ENCODE results near the gene SOX6. TPM values are rescaled to one million over a fixed set of nuclear protein-coding genes. Genes with fewer than 3 reads are reported as not detected.

Gene SOX6
- total RNA-seq, 2 experiments from 2014 or later, result 0.20 TPM; not detected in 1

GRCh38 chr11:16225623-16226022 is 130.7 kb downstream of the SOX6 start:
- Histone ChIP-seq H3K4me1 (ENCODE audit: insufficient read depth, low read length) (no peaks in the 10 kb centered on the region), H3K4me3 (ENCODE audit: low read length) (no peak overlapping the region), H3K27me3 (ENCODE audit: control insufficient read depth in 1 of 2, insufficient read depth in 2 of 2, low read length in 2 of 2) (no peaks in the 10 kb centered on the region), H3K36me3 (ENCODE audit: insufficient read depth, low read length) (no peaks in the 10 kb centered on the region), H3K9me3 (ENCODE audit: control insufficient read depth in 1 of 2, insufficient read depth in 1 of 2, low read length in 2 of 2) (no peaks in the 10 kb centered on the region), H3K27ac (ENCODE audit: low read depth in 1 of 2, low read length in 2 of 2) (no peak overlapping the region)
- H3K27me3 Mint-ChIP-seq, result no peaks in the 10 kb centered on the region
- intact Hi-C loops (cut with DNase I, micrococcal nuclease), result no loop called here
- ATAC-seq (ENCODE audit: poor library complexity) (no peak), DNase-seq (no peak)
- ChIA-PET POLR2A (no interaction called here), CTCF (no interaction called here)
- H3K9me3 Mint-ChIP-seq, result peaks cover under 1% of the 10 kb centered on the region
- TF ChIP-seq, protein P1, sequence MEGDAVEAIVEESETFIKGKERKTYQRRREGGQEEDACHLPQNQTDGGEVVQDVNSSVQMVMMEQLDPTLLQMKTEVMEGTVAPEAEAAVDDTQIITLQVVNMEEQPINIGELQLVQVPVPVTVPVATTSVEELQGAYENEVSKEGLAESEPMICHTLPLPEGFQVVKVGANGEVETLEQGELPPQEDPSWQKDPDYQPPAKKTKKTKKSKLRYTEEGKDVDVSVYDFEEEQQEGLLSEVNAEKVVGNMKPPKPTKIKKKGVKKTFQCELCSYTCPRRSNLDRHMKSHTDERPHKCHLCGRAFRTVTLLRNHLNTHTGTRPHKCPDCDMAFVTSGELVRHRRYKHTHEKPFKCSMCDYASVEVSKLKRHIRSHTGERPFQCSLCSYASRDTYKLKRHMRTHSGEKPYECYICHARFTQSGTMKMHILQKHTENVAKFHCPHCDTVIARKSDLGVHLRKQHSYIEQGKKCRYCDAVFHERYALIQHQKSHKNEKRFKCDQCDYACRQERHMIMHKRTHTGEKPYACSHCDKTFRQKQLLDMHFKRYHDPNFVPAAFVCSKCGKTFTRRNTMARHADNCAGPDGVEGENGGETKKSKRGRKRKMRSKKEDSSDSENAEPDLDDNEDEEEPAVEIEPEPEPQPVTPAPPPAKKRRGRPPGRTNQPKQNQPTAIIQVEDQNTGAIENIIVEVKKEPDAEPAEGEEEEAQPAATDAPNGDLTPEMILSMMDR (IDR thresholded peaks at IDR 0.05), result no peak
- no peaks in the 10 kb centered on the region for H3K4me1 Mint-ChIP-seq (ENCODE audit: low read depth)
- no peaks in the 10 kb centered on the region for H3K36me3 Mint-ChIP-seq (ENCODE audit: low read depth)
- no peak overlapping the region for H3K4me3 Mint-ChIP-seq
- no peak overlapping the region for H3K27ac Mint-ChIP-seq

DNA sequence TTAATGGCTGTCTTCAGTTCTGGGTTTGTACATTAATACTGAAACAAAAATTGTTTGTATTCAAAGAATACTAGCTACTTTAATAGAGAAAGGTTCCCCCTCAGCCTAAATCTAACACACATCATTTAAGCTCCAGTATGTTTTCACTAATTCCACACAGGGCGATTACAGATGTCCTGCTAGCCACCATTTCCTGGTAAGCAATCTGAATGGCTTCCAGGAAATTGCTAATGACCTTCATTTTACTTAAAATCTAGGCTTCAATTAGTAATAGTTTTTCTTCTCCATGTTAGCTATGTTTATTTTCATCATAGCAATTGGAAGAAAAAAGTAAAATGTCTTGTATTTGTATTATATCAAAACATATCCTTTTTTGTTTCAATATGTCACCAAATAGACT is 132.8 kb downstream of the SOX6 start:
- Mint-ChIP-seq H3K27ac (no peak overlapping the region), H3K4me1 (ENCODE audit: low read depth) (no peaks in the 10 kb centered on the region), H3K27me3 (no peaks in the 10 kb centered on the region), H3K9me3 (peaks cover 3% of the 10 kb centered on the region), H3K36me3 (ENCODE audit: low read depth) (no peaks in the 10 kb centered on the region), H3K4me3 (no peak overlapping the region)
- no peak overlapping the region for H3K4me3 ChIP-seq (ENCODE audit: low read length)
- H3K36me3 ChIP-seq (ENCODE audit: insufficient read depth, low read length), result no peaks in the 10 kb centered on the region
- no peaks in the 10 kb centered on the region for H3K27me3 ChIP-seq (ENCODE audit: control insufficient read depth in 1 of 2, insufficient read depth in 2 of 2, low read length in 2 of 2)
- TF ChIP-seq, protein P1 (IDR thresholded peaks at IDR 0.05), result no peak
- ChIA-PET POLR2A (no interaction called here), CTCF (interaction anchor here (1.4 kb wide), 1 partner anchor 11 kb away, joined by 3 read pairs; no protein-coding TSS in a partner anchor)
- DNase-seq (no peak), ATAC-seq (ENCODE audit: poor library complexity) (no peak)
- no peaks in the 10 kb centered on the region for H3K4me1 ChIP-seq (ENCODE audit: insufficient read depth, low read length)
- intact Hi-C loops (cut with DNase I, micrococcal nuclease), result no loop called here
- no peaks in the 10 kb centered on the region for H3K9me3 ChIP-seq (ENCODE audit: control insufficient read depth in 1 of 2, insufficient read depth in 1 of 2, low read length in 2 of 2)
- no peak overlapping the region for H3K27ac ChIP-seq (ENCODE audit: low read depth in 1 of 2, low read length in 2 of 2)

- ATAC-seq (ENCODE audit: poor library complexity), result no peak
- Histone ChIP-seq H3K4me3 (ENCODE audit: low read length) (no peak overlapping the region), H3K4me1 (ENCODE audit: insufficient read depth, low read length) (no peaks in the 10 kb centered on the region), H3K36me3 (ENCODE audit: insufficient read depth, low read length) (no peaks in the 10 kb centered on the region), H3K27me3 (ENCODE audit: control insufficient read depth in 1 of 2, insufficient read depth in 2 of 2, low read length in 2 of 2) (no peaks in the 10 kb centered on the region), H3K9me3 (ENCODE audit: control insufficient read depth in 1 of 2, insufficient read depth in 1 of 2, low read length in 2 of 2) (peaks cover 0 to 4% of the 10 kb centered on the region in 2 experiments), H3K27ac (ENCODE audit: low read depth in 1 of 2, low read length in 2 of 2) (no peak overlapping the region)
- Mint-ChIP-seq H3K4me3 (no peak overlapping the region), H3K9me3 (peaks cover 3% of the 10 kb centered on the region), H3K36me3 (ENCODE audit: low read depth) (no peaks in the 10 kb centered on the region), H3K27ac (no peak overlapping the region), H3K4me1 (ENCODE audit: low read depth) (no peaks in the 10 kb centered on the region), H3K27me3 (no peaks in the 10 kb centered on the region)
- ChIA-PET CTCF (no interaction called here), POLR2A (no interaction called here)
- intact Hi-C loops (cut with DNase I, micrococcal nuclease), result no loop called here
- TF ChIP-seq, protein P1 (IDR thresholded peaks at IDR 0.05), result no peak
- DNase-seq, result no peak
Observed at GRCh38 chr11:16217631-16218030, 138.7 kb downstream of the SOX6 start.
